Endothelial cell of umbilical vein (primary cell): ENCODE results near the gene BLOC1S4. TPM values are rescaled to one million over a fixed set of nuclear protein-coding genes. Genes with fewer than 3 reads are reported as not detected.

ENCODE experiments used
- BruUV-seq: library from RNA; stranded (reverse); fragments of 400-500 nt; replicated peaks from 2 replicates; lab custom pipeline; 2021; lab: Mats Ljungman, UMichigan
- CTCF ChIA-PET: fragments of 300-600, 350-600 bp; sonication (Branson Sonifier 250); formaldehyde crosslinking; loops from one replicate; lab custom pipeline; 2021; ENCODE audit warnings: antibody characterized with exemption, inconsistent platforms; lab: Charles Lee
- POLR2A ChIA-PET: fragments of 300-600, 350-600 bp; sonication (Branson Sonifier 250); formaldehyde crosslinking; loops from one replicate; lab custom pipeline; 2021; ENCODE audit warnings: antibody characterized with exemption, inconsistent platforms; lab: Charles Lee
- DNase-seq: peaks from one replicate; pipeline ENCODE4 v3.0.0-alpha.2; 2011; ENCODE audit warnings: low read depth, low spot score
- FAIRE-seq: peaks from 2 replicates; lab custom pipeline; 2011; peaks lifted over from hg19 to GRCh38; lab: Jason Lieb, UNC
- H2AFZ ChIP-seq: 2 replicates; pipeline ENCODE4 v1.6.0; 2012; ENCODE audit warnings: low read depth, low read length, control low read depth, inconsistent platforms
- H3K27ac ChIP-seq: 2 replicates; pipeline ENCODE4 v1.5.1; 2011; ENCODE audit warnings: low read depth, mild to moderate bottlenecking, control low read depth, low read length, moderate library complexity; ENCODE audit not compliant: insufficient read depth
- H3K27me3 ChIP-seq, 2 experiments: 2 replicates each; pipeline versions ENCODE4 v1.6.0 to v1.6.1; 2011; ENCODE audit warnings: low read length in 2 of 2, mixed read lengths in 1 of 2; ENCODE audit not compliant: control insufficient read depth in 2 of 2, insufficient read depth in 2 of 2
- H3K36me3 ChIP-seq, 2 experiments: 2 replicates in 1 of 2; 3 replicates in 1 of 2; pipeline ENCODE4 v1.5.1; 2011; ENCODE audit warnings: low read length in 2 of 2, mild to moderate bottlenecking in 1 of 2, moderate library complexity in 1 of 2; ENCODE audit not compliant: control insufficient read depth in 2 of 2, insufficient read depth in 2 of 2; ENCODE audit errors: extremely low read depth in 1 of 2
- H3K4me1 ChIP-seq: 3 replicates; pipeline ENCODE4 v1.5.1; 2011; ENCODE audit warnings: mild to moderate bottlenecking, low read length; ENCODE audit not compliant: control insufficient read depth, insufficient read depth; ENCODE audit errors: extremely low read depth
- H3K4me2 ChIP-seq: 2 replicates; pipeline ENCODE4 v1.6.1; 2011; ENCODE audit warnings: low read length, control low read depth, mixed read lengths; ENCODE audit not compliant: insufficient read depth
- H3K4me3 ChIP-seq, 3 experiments: fragments of 200-600 bp in 1 of 3; sonication (generic), shearing (Covaris generic) in 1 of 3; replicated peaks in 1 of 3; 2 replicates each; pipeline ENCODE4 v1.5.1; 2011 to 2016; ENCODE audit warnings: control low read depth in 3 of 3, low read length in 3 of 3, mild to moderate bottlenecking in 2 of 3, inconsistent platforms in 1 of 3, low read depth in 1 of 3, moderate library complexity in 1 of 3; ENCODE audit not compliant: insufficient read depth in 1 of 3
- H3K79me2 ChIP-seq: 2 replicates; pipeline ENCODE4 v1.6.0; 2012; ENCODE audit warnings: low read length, inconsistent platforms; ENCODE audit not compliant: control insufficient read depth, insufficient read depth
- H3K9ac ChIP-seq: replicated peaks from 2 replicates; pipeline ENCODE3; 2011; ENCODE audit warnings: low read length, control low read depth; ENCODE audit not compliant: insufficient read depth; ENCODE audit errors: extremely low read depth
- H3K9me1 ChIP-seq: replicated peaks from 3 replicates; pipeline ENCODE4 v1.6.0; 2011; ENCODE audit warnings: mild to moderate bottlenecking, low read length; ENCODE audit not compliant: control insufficient read depth, insufficient read depth; ENCODE audit errors: extremely low read depth
- H3K9me3 ChIP-seq: replicated peaks from 2 replicates; pipeline ENCODE4 v1.5.1; 2012; ENCODE audit warnings: low read length, inconsistent platforms; ENCODE audit not compliant: control insufficient read depth, insufficient read depth
- H4K20me1 ChIP-seq: replicated peaks from 2 replicates; pipeline ENCODE3; 2011; ENCODE audit warnings: mild to moderate bottlenecking, low read length; ENCODE audit not compliant: control insufficient read depth, insufficient read depth; ENCODE audit errors: extremely low read depth
- CTCF ChIP-seq, 2 donors: IDR thresholded peaks; 1 replicate in 1 of 2; 2 replicates in 1 of 2; pipeline ENCODE4 v1.5.1; 2011; ENCODE audit warnings: low read length in 2 of 2, mild to moderate bottlenecking in 2 of 2, moderate library complexity in 2 of 2, control low read depth in 1 of 2, inconsistent platforms in 1 of 2, low read depth in 1 of 2; ENCODE audit not compliant: insufficient read depth in 1 of 2; ENCODE audit errors: extremely low read depth in 1 of 2
- EZH2 ChIP-seq: IDR thresholded peaks from 2 replicates; pipeline ENCODE4 v1.6.1; 2012; ENCODE audit warnings: borderline replicate concordance, low read depth, mild to moderate bottlenecking, moderate library complexity, low read length, inconsistent platforms; ENCODE audit not compliant: severe bottlenecking
- FOS ChIP-seq: IDR thresholded peaks from 2 replicates; pipeline ENCODE4 v1.6.1; 2011; ENCODE audit warnings: mild to moderate bottlenecking, low read length, moderate library complexity, borderline replicate concordance; ENCODE audit not compliant: insufficient read depth
- GATA2 ChIP-seq: IDR thresholded peaks from 2 replicates; pipeline ENCODE4 v1.7.0; 2011; ENCODE audit warnings: low read depth, mild to moderate bottlenecking, moderate library complexity, mixed read lengths, low read length; ENCODE audit not compliant: insufficient read length, insufficient read depth
- JUN ChIP-seq: IDR thresholded peaks from 2 replicates; pipeline ENCODE4 v1.6.1; 2011; ENCODE audit warnings: borderline replicate concordance, low read depth; ENCODE audit not compliant: insufficient read length, insufficient read depth
- MYC ChIP-seq: IDR thresholded peaks from one replicate; pipeline ENCODE4 v1.6.1; 2011; ENCODE audit warnings: mild to moderate bottlenecking, low read depth, low read length
- POLR2A ChIP-seq: IDR thresholded peaks from 2 replicates; pipeline ENCODE4 v1.6.1; 2012; ENCODE audit warnings: low read depth, mild to moderate bottlenecking, control low read depth, low read length
- POLR2AphosphoS5 ChIP-seq: IDR thresholded peaks from 2 replicates; pipeline ENCODE4 v1.6.1; 2012; ENCODE audit warnings: low read depth, mild to moderate bottlenecking, control low read depth, low read length, moderate library complexity; ENCODE audit not compliant: insufficient read depth
- dilution Hi-C: fragments of 300-500 bp; cut with MboI; formaldehyde crosslinking; loops from one replicate; pipeline ENCODE4 v1.15.0; 2019; ENCODE audit warnings: low sequenced_read_pairs; ENCODE audit not compliant: extremely low pct_ligation_motif_present
- intact Hi-C: fragments of 100-400 bp; cut with micrococcal nuclease; formaldehyde crosslinking; loops from one replicate; pipeline ENCODE4 v1.10.0; 2022
- polyA plus RNA-seq, 4 experiments: library from polyadenylated mRNA; depleted of rRNA in 3 of 4; stranded (reverse) in 3 of 4; unstranded in 1 of 4; fragments of >200 nt; gene quantifications; 2 replicates each; pipeline versions ENCODE4 v1.2.1 to v1.2.3, GENCODE V29; 2011 to 2012; ENCODE audit warnings: missing spikeins in 1 of 4
- total RNA-seq: library from RNA; stranded (reverse); gene quantifications from 2 replicates; pipeline ENCODE4 v1.2.3, GENCODE V29; 2021
- TF ChIP-seq, protein P1 (sequence below): IDR thresholded peaks from 2 replicates; pipeline ENCODE4 v1.6.1; 2011; ENCODE audit not compliant: insufficient read depth, insufficient read length

BLOC1S4 gene
- total and polyA plus RNA-seq, 2 donors (not counting 3 experiments of a cell fraction or from before 2014, with no cell fraction given): 12.7 to 16.9 TPM

GRCh38 chr4:6747294-6748051 is 31.5 kb downstream of the BLOC1S4 start:
- Histone ChIP-seq H3K27me3 (peaks cover 0 to 1% of the 10 kb centered on the region in 2 experiments), H3K9me1 (no peaks in the 10 kb centered on the region), H3K79me2 (no peaks in the 10 kb centered on the region), H3K4me3 (no peak overlapping the region), H3K4me1 (peaks cover 6% of the 10 kb centered on the region), H3K27ac (no peak overlapping the region), H3K36me3 (no peaks in the 10 kb centered on the region), H3K9ac (no peak overlapping the region), H2AFZ (no peak overlapping the region), H3K4me2 (no peak overlapping the region), H3K9me3 (no peaks in the 10 kb centered on the region), H4K20me1 (no peaks in the 10 kb centered on the region)
- dilution Hi-C loops (no loop called here), intact Hi-C loops (no loop called here)
- POLR2A ChIA-PET: no interaction called here
- DNase-seq (no peak), FAIRE-seq (no peak)
- CTCF ChIA-PET: no interaction called here
- TF ChIP-seq GATA2 (no peak), EZH2 (no peak), POLR2AphosphoS5 (no peak), POLR2A (no peak), MYC (no peak), FOS (no peak)
- TF ChIP-seq, protein P1, sequence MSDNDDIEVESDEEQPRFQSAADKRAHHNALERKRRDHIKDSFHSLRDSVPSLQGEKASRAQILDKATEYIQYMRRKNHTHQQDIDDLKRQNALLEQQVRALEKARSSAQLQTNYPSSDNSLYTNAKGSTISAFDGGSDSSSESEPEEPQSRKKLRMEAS: no peak
- BruUV-seq: no TSS peak

- CTCF ChIA-PET: no interaction called here
- POLR2A ChIA-PET: no interaction called here
- dilution Hi-C loops: no loop called here
These were observed 32.3 kb downstream of the BLOC1S4 start for GRCh38 chr4:6748286-6748685.

More at GRCh38 chr4:6748286-6748685, 32.3 kb downstream of the BLOC1S4 start:
- no peaks in the 10 kb centered on the region for H3K36me3 ChIP-seq
- no peak for TF ChIP-seq GATA2
- TF ChIP-seq, protein P1: no peak
- no peak for TF ChIP-seq POLR2A
- no peak for TF ChIP-seq MYC
- no peak for TF ChIP-seq POLR2AphosphoS5
- TF ChIP-seq JUN: no peak
- TF ChIP-seq FOS: no peak
- no peak for TF ChIP-seq EZH2
- TF ChIP-seq CTCF (IDR thresholded peaks at IDR 0.05; ENCODE audit: extremely low read depth in 1 of 2, insufficient read depth in 1 of 2, low read depth in 1 of 2, low read length in 2 of 2): no peak
- no peaks in the 10 kb centered on the region for H3K79me2 ChIP-seq
- no peaks in the 10 kb centered on the region for H4K20me1 ChIP-seq
- DNase-seq (no peak), FAIRE-seq (no peak)
- H3K27me3 ChIP-seq: no peaks in the 10 kb centered on the region
- no TSS peak for BruUV-seq
- intact Hi-C loops: no loop called here
- no peaks in the 10 kb centered on the region for H3K9me1 ChIP-seq
- H2AFZ ChIP-seq: no peak overlapping the region
- no peak overlapping the region for H3K9ac ChIP-seq
- H3K27ac ChIP-seq: no peak overlapping the region
- H3K4me3 ChIP-seq: no peak overlapping the region
- no peak overlapping the region for H3K4me2 ChIP-seq
- peaks cover 6% of the 10 kb centered on the region for H3K4me1 ChIP-seq
- H3K9me3 ChIP-seq: no peaks in the 10 kb centered on the region
